GM23338 (cell line): ENCODE results near the gene ZCCHC4. TPM values are rescaled to one million over a fixed set of nuclear protein-coding genes. Genes with fewer than 3 reads are reported as not detected.

ENCODE experiments used
- ATAC-seq: fragments of 200-7000 bp; cut with Tn5 transposase; 3 replicates; pipeline ENCODE4 v1.9.1; 2020
- DNase-seq: peaks from one replicate; pipeline ENCODE4 v3.0.0-alpha.2; 2015; ENCODE audit warnings: low spot score
- H2AFZ ChIP-seq: fragments of 200-600 bp; sonication (generic); 2 replicates; pipeline ENCODE4 v1.8.0; 2016; ENCODE audit warnings: antibody characterized with exemption, mild to moderate bottlenecking, moderate library complexity
- H3F3A ChIP-seq: fragments of 200-600 bp; sonication (generic); replicated peaks from 2 replicates; pipeline ENCODE4 v1.8.0; 2017; ENCODE audit warnings: antibody characterized with exemption, mixed run types, low read depth
- H3K27ac ChIP-seq: fragments of 200-600 bp; sonication (generic); 2 replicates; pipeline ENCODE4 v1.6.1; 2016; ENCODE audit warnings: low read depth
- H3K27me3 ChIP-seq: fragments of 200-600 bp; sonication (generic); 2 replicates; pipeline ENCODE4 v1.8.0; 2016; ENCODE audit warnings: mild to moderate bottlenecking, mixed run types, moderate library complexity; ENCODE audit not compliant: insufficient read depth
- H3K36me3 ChIP-seq: fragments of 200-600 bp; sonication (generic); 2 replicates; pipeline ENCODE4 v1.8.0; 2016; ENCODE audit warnings: mild to moderate bottlenecking; ENCODE audit not compliant: insufficient read depth
- H3K4me1 ChIP-seq: fragments of 200-600 bp; sonication (generic); 2 replicates; pipeline ENCODE4 v1.8.0; 2016; ENCODE audit warnings: mild to moderate bottlenecking, moderate library complexity; ENCODE audit not compliant: insufficient read depth
- H3K4me2 ChIP-seq: fragments of 200-600 bp; sonication (generic); 2 replicates; pipeline ENCODE4 v1.7.1; 2017; ENCODE audit warnings: mixed run types
- H3K4me3 ChIP-seq: fragments of 200-600 bp; sonication (generic); 2 replicates; pipeline ENCODE4 v1.6.1; 2016; ENCODE audit warnings: mixed run types
- H3K79me2 ChIP-seq: fragments of 200-600 bp; sonication (generic); replicated peaks from 2 replicates; pipeline ENCODE4 v1.8.0; 2017; ENCODE audit warnings: mild to moderate bottlenecking; ENCODE audit not compliant: insufficient read depth
- H3K9me2 ChIP-seq: fragments of 200-600 bp; sonication (generic); 2 replicates; pipeline ENCODE4 v1.8.0; 2017; ENCODE audit not compliant: insufficient read depth
- H4K20me1 ChIP-seq: fragments of 200-600 bp; sonication (generic); replicated peaks from 2 replicates; pipeline ENCODE4 v1.8.0; 2017; ENCODE audit warnings: mild to moderate bottlenecking; ENCODE audit not compliant: insufficient read depth
- H3K27ac Mint-ChIP-seq: 2 replicates; pipeline ENCODE4 v1.8.0; 2020; ENCODE audit warnings: inconsistent platforms, mild to moderate bottlenecking, moderate library complexity, mixed read lengths
- H3K27me3 Mint-ChIP-seq: 3 replicates; pipeline ENCODE4 v1.8.0; 2022; ENCODE audit warnings: low read depth, mild to moderate bottlenecking, moderate library complexity, mixed read lengths, inconsistent platforms; ENCODE audit not compliant: insufficient read depth, poor library complexity
- H3K36me3 Mint-ChIP-seq: 3 replicates; pipeline ENCODE4 v1.8.0; 2021; ENCODE audit warnings: low read depth, mild to moderate bottlenecking, inconsistent platforms, moderate library complexity, mixed read lengths
- H3K4me1 Mint-ChIP-seq: 3 replicates; pipeline ENCODE4 v1.8.0; 2020; ENCODE audit warnings: mild to moderate bottlenecking, inconsistent platforms, mixed read lengths
- H3K4me3 Mint-ChIP-seq: 3 replicates; pipeline ENCODE4 v1.8.0; 2021; ENCODE audit warnings: moderate library complexity, mild to moderate bottlenecking, inconsistent platforms, mixed read lengths
- H3K9me3 Mint-ChIP-seq: 3 replicates; pipeline ENCODE4 v1.8.0; 2020; ENCODE audit warnings: moderate library complexity, mild to moderate bottlenecking, inconsistent platforms, mixed read lengths
- CREB1 ChIP-seq: fragments of 250-450 bp; sonication (Bioruptor Pico); IDR thresholded peaks from 2 replicates; pipeline ENCODE4 v1.5.0; 2020; ENCODE audit warnings: low read depth, mild to moderate bottlenecking, moderate library complexity
- EZH2 ChIP-seq: fragments of 200-600 bp; sonication (generic); IDR thresholded peaks from one replicate; pipeline ENCODE4 v1.8.0; 2017; ENCODE audit warnings: antibody characterized with exemption, mild to moderate bottlenecking, low read depth; ENCODE audit not compliant: unreplicated experiment
- EZH2phosphoT487 ChIP-seq: fragments of 200-600 bp; sonication (generic); IDR thresholded peaks from one replicate; pipeline ENCODE4 v1.8.1; 2018; ENCODE audit warnings: antibody characterized with exemption; ENCODE audit not compliant: unreplicated experiment
- NANOG ChIP-seq: IDR thresholded peaks from 2 replicates; pipeline ENCODE4 v1.6.1; 2016; ENCODE audit warnings: antibody characterized with exemption, borderline replicate concordance
- POLR2AphosphoS5 ChIP-seq: IDR thresholded peaks from 2 replicates; pipeline ENCODE4 v1.6.1; 2016; ENCODE audit warnings: antibody characterized with exemption, low read depth
- STAT1 ChIP-seq: IDR thresholded peaks from one replicate; pipeline ENCODE4 v1.6.1; 2016; ENCODE audit warnings: antibody characterized with exemption; ENCODE audit not compliant: unreplicated experiment
- ZNF114 ChIP-seq: fragments of 250-450 bp; sonication (Bioruptor Pico); IDR thresholded peaks from 2 replicates; pipeline ENCODE4 v1.5.0; 2020; ENCODE audit warnings: mild to moderate bottlenecking, moderate library complexity
- ZNF331 ChIP-seq: fragments of 250-450 bp; sonication (Bioruptor Pico); IDR thresholded peaks from 2 replicates; pipeline ENCODE4 v1.5.0; 2020; ENCODE audit warnings: low read depth, mild to moderate bottlenecking, moderate library complexity
- polyA plus RNA-seq: library from polyadenylated mRNA; unstranded; fragments of >200 nt; fragmentation: Nextera tagmentation; extraction: Ambion mirVana; gene quantifications from 2 replicates; pipeline ENCODE4 v1.2.1, GENCODE V29; 2016
- total RNA-seq: library from RNA; depleted of rRNA; stranded (reverse); fragments of >200 nt; shearing (Covaris generic); gene quantifications from 2 replicates; pipeline ENCODE4 v1.2.3, GENCODE V29; 2014
- TF ChIP-seq, protein P1 (sequence below): IDR thresholded peaks from one replicate; pipeline ENCODE4 v1.6.1; 2018; ENCODE audit warnings: antibody characterized with exemption; ENCODE audit not compliant: unreplicated experiment
- TF ChIP-seq, protein P2 (sequence below): fragments of 250-450 bp; sonication (Bioruptor Pico); IDR thresholded peaks from 2 replicates; pipeline ENCODE4 v1.5.0; 2020; ENCODE audit warnings: mild to moderate bottlenecking, moderate library complexity

Gene ZCCHC4
- total and polyA plus RNA-seq, 2 experiments from 2014 or later, result 11.3 to 17.9 TPM

DNA sequence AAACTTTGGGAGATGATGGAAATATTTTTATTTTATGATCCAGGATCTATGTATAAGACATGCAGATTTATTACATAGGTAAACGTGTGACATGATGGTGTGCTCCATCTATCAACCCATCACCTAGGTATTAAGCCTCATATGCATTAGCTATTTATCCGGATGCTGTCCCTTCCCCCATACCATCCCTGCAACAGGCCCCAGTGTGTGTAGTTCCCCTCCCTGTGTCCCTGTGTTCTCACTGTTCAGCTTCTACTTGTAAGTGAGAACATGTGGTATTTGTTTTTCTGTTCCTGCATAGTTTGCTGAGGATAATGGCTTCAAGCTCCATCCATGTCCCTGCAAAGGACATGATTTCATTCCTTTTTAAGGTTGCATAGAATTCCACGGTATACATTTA, 28.1 kb upstream of the ZCCHC4 start:
- DNase-seq (no peak), ATAC-seq (no peak)
- Mint-ChIP-seq H3K27me3 (peaks cover 6% of the 10 kb centered on the region), H3K4me1 (no peaks in the 10 kb centered on the region), H3K4me3 (no peak overlapping the region), H3K9me3 (peaks cover 4% of the 10 kb centered on the region; the same call in 1 of the 3 replicates), H3K27ac (no peak overlapping the region), H3K36me3 (no peaks in the 10 kb centered on the region)
- Histone ChIP-seq H3K27ac (no peak overlapping the region), H3F3A (no peaks in the 10 kb centered on the region), H3K4me2 (no peak overlapping the region), H3K27me3 (no peaks in the 10 kb centered on the region), H3K4me3 (no peak overlapping the region), H3K79me2 (no peaks in the 10 kb centered on the region), H4K20me1 (no peaks in the 10 kb centered on the region; the same call in 1 of the 2 replicates), H3K36me3 (no peaks in the 10 kb centered on the region), H3K4me1 (no peaks in the 10 kb centered on the region), H3K9me2 (peaks cover 9% of the 10 kb centered on the region), H2AFZ (no peak overlapping the region)
- TF ChIP-seq EZH2phosphoT487 (no peak), CREB1 (CRISPR knock-in tag) (no peak), STAT1 (no peak), EZH2 (no peak)

DNA sequence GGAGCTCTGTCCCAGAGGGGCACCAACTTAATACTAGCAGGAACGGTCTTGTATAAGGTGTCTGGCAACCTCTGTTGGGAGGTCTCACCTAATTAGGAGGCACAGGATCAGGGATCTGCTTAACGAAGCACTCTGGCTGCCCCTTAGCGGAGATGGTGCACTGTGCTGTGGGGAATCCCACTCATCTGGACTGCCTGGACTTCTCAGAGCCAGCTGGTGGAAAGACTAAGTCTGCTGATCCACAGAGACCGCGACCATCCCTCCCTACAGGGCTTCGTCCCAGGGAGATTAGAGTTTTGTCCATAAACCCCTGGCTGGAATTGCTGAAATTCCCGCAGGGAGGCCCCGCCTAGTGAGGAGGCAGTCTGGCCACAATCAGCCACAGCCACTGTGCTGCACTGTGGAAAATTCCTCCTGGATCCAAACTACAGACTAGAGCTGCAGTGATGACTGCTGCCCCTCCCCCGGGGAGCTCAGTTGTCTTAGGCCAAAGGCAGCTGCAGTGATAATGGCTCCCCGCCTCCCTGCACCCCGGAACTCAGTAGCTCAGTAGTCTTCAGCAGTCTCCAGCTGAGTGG, 22.0 kb upstream of the ZCCHC4 start:
- H3K9me3 Mint-ChIP-seq, result peaks cover 4% of the 10 kb centered on the region; the same call in 1 of the 3 replicates
- peak; percentile 40 for DNase-seq
- TF ChIP-seq, protein P1, sequence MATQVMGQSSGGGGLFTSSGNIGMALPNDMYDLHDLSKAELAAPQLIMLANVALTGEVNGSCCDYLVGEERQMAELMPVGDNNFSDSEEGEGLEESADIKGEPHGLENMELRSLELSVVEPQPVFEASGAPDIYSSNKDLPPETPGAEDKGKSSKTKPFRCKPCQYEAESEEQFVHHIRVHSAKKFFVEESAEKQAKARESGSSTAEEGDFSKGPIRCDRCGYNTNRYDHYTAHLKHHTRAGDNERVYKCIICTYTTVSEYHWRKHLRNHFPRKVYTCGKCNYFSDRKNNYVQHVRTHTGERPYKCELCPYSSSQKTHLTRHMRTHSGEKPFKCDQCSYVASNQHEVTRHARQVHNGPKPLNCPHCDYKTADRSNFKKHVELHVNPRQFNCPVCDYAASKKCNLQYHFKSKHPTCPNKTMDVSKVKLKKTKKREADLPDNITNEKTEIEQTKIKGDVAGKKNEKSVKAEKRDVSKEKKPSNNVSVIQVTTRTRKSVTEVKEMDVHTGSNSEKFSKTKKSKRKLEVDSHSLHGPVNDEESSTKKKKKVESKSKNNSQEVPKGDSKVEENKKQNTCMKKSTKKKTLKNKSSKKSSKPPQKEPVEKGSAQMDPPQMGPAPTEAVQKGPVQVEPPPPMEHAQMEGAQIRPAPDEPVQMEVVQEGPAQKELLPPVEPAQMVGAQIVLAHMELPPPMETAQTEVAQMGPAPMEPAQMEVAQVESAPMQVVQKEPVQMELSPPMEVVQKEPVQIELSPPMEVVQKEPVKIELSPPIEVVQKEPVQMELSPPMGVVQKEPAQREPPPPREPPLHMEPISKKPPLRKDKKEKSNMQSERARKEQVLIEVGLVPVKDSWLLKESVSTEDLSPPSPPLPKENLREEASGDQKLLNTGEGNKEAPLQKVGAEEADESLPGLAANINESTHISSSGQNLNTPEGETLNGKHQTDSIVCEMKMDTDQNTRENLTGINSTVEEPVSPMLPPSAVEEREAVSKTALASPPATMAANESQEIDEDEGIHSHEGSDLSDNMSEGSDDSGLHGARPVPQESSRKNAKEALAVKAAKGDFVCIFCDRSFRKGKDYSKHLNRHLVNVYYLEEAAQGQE, result no peak
- no peak for TF ChIP-seq ZNF331
- TF ChIP-seq ZNF114 (CRISPR knock-in tag), result no peak
- no peak for TF ChIP-seq NANOG
- no peak for TF ChIP-seq POLR2AphosphoS5
- TF ChIP-seq CREB1 (CRISPR knock-in tag), result no peak
- TF ChIP-seq, protein P2, sequence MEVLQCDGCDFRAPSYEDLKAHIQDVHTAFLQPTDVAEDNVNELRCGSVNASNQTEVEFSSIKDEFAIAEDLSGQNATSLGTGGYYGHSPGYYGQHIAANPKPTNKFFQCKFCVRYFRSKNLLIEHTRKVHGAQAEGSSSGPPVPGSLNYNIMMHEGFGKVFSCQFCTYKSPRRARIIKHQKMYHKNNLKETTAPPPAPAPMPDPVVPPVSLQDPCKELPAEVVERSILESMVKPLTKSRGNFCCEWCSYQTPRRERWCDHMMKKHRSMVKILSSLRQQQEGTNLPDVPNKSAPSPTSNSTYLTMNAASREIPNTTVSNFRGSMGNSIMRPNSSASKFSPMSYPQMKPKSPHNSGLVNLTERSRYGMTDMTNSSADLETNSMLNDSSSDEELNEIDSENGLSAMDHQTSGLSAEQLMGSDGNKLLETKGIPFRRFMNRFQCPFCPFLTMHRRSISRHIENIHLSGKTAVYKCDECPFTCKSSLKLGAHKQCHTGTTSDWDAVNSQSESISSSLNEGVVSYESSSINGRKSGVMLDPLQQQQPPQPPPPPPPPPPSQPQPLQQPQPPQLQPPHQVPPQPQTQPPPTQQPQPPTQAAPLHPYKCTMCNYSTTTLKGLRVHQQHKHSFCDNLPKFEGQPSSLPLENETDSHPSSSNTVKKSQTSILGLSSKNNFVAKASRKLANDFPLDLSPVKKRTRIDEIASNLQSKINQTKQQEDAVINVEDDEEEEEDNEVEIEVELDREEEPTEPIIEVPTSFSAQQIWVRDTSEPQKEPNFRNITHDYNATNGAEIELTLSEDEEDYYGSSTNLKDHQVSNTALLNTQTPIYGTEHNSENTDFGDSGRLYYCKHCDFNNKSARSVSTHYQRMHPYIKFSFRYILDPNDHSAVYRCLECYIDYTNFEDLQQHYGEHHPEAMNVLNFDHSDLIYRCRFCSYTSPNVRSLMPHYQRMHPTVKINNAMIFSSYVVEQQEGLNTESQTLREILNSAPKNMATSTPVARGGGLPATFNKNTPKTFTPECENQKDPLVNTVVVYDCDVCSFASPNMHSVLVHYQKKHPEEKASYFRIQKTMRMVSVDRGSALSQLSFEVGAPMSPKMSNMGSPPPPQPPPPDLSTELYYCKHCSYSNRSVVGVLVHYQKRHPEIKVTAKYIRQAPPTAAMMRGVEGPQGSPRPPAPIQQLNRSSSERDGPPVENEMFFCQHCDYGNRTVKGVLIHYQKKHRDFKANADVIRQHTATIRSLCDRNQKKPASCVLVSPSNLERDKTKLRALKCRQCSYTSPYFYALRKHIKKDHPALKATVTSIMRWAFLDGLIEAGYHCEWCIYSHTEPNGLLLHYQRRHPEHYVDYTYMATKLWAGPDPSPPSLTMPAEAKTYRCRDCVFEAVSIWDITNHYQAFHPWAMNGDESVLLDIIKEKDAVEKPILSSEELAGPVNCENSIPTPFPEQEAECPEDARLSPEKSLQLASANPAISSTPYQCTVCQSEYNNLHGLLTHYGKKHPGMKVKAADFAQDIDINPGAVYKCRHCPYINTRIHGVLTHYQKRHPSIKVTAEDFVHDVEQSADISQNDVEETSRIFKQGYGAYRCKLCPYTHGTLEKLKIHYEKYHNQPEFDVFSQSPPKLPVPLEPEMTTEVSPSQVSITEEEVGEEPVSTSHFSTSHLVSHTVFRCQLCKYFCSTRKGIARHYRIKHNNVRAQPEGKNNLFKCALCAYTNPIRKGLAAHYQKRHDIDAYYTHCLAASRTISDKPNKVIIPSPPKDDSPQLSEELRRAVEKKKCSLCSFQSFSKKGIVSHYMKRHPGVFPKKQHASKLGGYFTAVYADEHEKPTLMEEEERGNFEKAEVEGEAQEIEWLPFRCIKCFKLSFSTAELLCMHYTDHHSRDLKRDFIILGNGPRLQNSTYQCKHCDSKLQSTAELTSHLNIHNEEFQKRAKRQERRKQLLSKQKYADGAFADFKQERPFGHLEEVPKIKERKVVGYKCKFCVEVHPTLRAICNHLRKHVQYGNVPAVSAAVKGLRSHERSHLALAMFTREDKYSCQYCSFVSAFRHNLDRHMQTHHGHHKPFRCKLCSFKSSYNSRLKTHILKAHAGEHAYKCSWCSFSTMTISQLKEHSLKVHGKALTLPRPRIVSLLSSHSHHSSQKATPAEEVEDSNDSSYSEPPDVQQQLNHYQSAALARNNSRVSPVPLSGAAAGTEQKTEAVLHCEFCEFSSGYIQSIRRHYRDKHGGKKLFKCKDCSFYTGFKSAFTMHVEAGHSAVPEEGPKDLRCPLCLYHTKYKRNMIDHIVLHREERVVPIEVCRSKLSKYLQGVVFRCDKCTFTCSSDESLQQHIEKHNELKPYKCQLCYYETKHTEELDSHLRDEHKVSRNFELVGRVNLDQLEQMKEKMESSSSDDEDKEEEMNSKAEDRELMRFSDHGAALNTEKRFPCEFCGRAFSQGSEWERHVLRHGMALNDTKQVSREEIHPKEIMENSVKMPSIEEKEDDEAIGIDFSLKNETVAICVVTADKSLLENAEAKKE (CRISPR knock-in tag), result no peak

More for the DNA sequence above, 22.0 kb upstream of the ZCCHC4 start:
- Histone ChIP-seq H3K4me2 (no peak overlapping the region), H4K20me1 (no peaks in the 10 kb centered on the region), H3K4me3 (no peak overlapping the region), H3K27ac (no peak overlapping the region), H3F3A (no peaks in the 10 kb centered on the region), H3K9me2 (peaks cover 21% of the 10 kb centered on the region), H2AFZ (peak overlapping the region; percentile 92), H3K4me1 (no peaks in the 10 kb centered on the region), H3K27me3 (no peaks in the 10 kb centered on the region), H3K79me2 (no peaks in the 10 kb centered on the region), H3K36me3 (no peaks in the 10 kb centered on the region)
- H3K4me3 Mint-ChIP-seq, result no peak overlapping the region
- peaks cover 2% of the 10 kb centered on the region for H3K27me3 Mint-ChIP-seq
- no peaks in the 10 kb centered on the region for H3K36me3 Mint-ChIP-seq
- H3K4me1 Mint-ChIP-seq, result 0 out of 3 replicates have a peak, but pooled peaks cover 3% of the 10 kb centered on the region
- H3K27ac Mint-ChIP-seq, result no peak overlapping the region
- peak; percentile 43; the same call in 2 of the 3 replicates for ATAC-seq
